H1 (cell line): ENCODE data around the gene MPZ. TPM values are rescaled to one million over a fixed set of nuclear protein-coding genes. Genes with fewer than 3 reads are reported as not detected.
A peak's percentile ranks its signal among the peaks of the same experiment; 100 is the strongest.

Experiments used
- CTCF ChIA-PET: fragments of 300-600 bp; sonication (Branson Sonifier 250); formaldehyde crosslinking; loops from one replicate; lab custom pipeline; 2021; ENCODE audit not compliant: partially characterized antibody; lab: Charles Lee
- POLR2A ChIA-PET: fragments of 300-600 bp; sonication (Branson Sonifier 250); formaldehyde crosslinking; loops from one replicate; lab custom pipeline; 2021; ENCODE audit warnings: inconsistent platforms; ENCODE audit not compliant: partially characterized antibody; lab: Charles Lee
- DNase-seq, 2 experiments: peaks; one replicate each; pipeline versions ENCODE4 v3.0.0 to v3.0.0-alpha.2; 2010 to 2022; ENCODE audit warnings: low spot score in 2 of 2, low read depth in 1 of 2, mixed read lengths in 1 of 2
- FAIRE-seq: peaks from 2 replicates; lab custom pipeline; 2011; peaks lifted over from hg19 to GRCh38; lab: Jason Lieb, UNC
- H2AFZ ChIP-seq: 2 replicates; pipeline ENCODE4 v1.8.1; 2012; ENCODE audit warnings: low read length, inconsistent platforms
- H2AK5ac ChIP-seq: 2 replicates; pipeline ENCODE4 v1.6.1; 2013; ENCODE audit warnings: low read depth, low read length
- H2BK120ac ChIP-seq: replicated peaks from 2 replicates; pipeline ENCODE3; 2013; ENCODE audit warnings: low read depth, low read length, inconsistent platforms
- H2BK12ac ChIP-seq: 2 replicates; pipeline ENCODE4 v1.6.1; 2013; ENCODE audit warnings: low read depth, low read length
- H2BK15ac ChIP-seq: 2 replicates; pipeline ENCODE4 v1.6.1; 2013; ENCODE audit warnings: low read length
- H2BK20ac ChIP-seq: 2 replicates; pipeline ENCODE4 v1.6.1; 2013; ENCODE audit warnings: low read length
- H2BK5ac ChIP-seq: 2 replicates; pipeline ENCODE4 v1.6.1; 2013; ENCODE audit warnings: low read depth, low read length
- H3K14ac ChIP-seq: 2 replicates; pipeline ENCODE4 v1.6.1; 2013; ENCODE audit warnings: inconsistent platforms; ENCODE audit not compliant: insufficient read length
- H3K18ac ChIP-seq: 2 replicates; pipeline ENCODE4 v1.6.1; 2013; ENCODE audit warnings: low read length; ENCODE audit errors: extremely low read depth
- H3K23ac ChIP-seq: 2 replicates; pipeline ENCODE4 v1.6.1; 2013; ENCODE audit warnings: inconsistent platforms; ENCODE audit not compliant: insufficient read length
- H3K23me2 ChIP-seq: 2 replicates; pipeline ENCODE4 v1.6.1; 2013; ENCODE audit warnings: low read depth, low read length
- H3K27ac ChIP-seq: 2 replicates; pipeline ENCODE4 v1.6.1; 2011; ENCODE audit warnings: low read depth, low read length, inconsistent platforms
- H3K27me3 ChIP-seq, 4 experiments: replicated peaks in 1 of 4; 1 replicate in 1 of 4; 2 replicates in 3 of 4; pipeline versions ENCODE4 v1.6.1 to v1.8.1; 2011 to 2013; ENCODE audit warnings: low read length in 3 of 4, mild to moderate bottlenecking in 3 of 4, inconsistent platforms in 2 of 4, mixed read lengths in 2 of 4, moderate library complexity in 1 of 4; ENCODE audit not compliant: control insufficient read depth in 3 of 4, insufficient read depth in 3 of 4; ENCODE audit errors: extremely low read depth in 1 of 4
- H3K36me3 ChIP-seq, 4 experiments: 2 replicates each; pipeline versions ENCODE4 v1.6.1 to v1.8.1; 2011 to 2013; ENCODE audit warnings: mild to moderate bottlenecking in 4 of 4, low read length in 3 of 4, moderate library complexity in 2 of 4, control low read depth in 1 of 4, inconsistent platforms in 1 of 4; ENCODE audit not compliant: insufficient read depth in 4 of 4, control insufficient read depth in 2 of 4
- H3K4ac ChIP-seq: replicated peaks from 2 replicates; pipeline ENCODE3; 2013; ENCODE audit warnings: low read length, low read depth, mixed read lengths, inconsistent platforms; ENCODE audit not compliant: insufficient read length
- H3K4me1 ChIP-seq, 4 experiments: replicated peaks in 1 of 4; 1 replicate in 1 of 4; 2 replicates in 3 of 4; pipeline versions ENCODE4 v1.6.1 to v1.8.1; 2011 to 2013; ENCODE audit warnings: low read length in 3 of 4, inconsistent platforms in 2 of 4, mixed read lengths in 1 of 4; ENCODE audit not compliant: insufficient read depth in 4 of 4, control insufficient read depth in 3 of 4
- H3K4me2 ChIP-seq, 2 experiments: 2 replicates each; pipeline versions ENCODE4 v1.6.1 to v1.8.1; 2011 to 2013; ENCODE audit warnings: low read depth in 2 of 2, low read length in 2 of 2, control low read depth in 1 of 2, inconsistent platforms in 1 of 2, mild to moderate bottlenecking in 1 of 2; ENCODE audit not compliant: insufficient read depth in 1 of 2
- H3K4me3 ChIP-seq, 4 experiments: fragments of 200-600, 300-600 bp in 1 of 4; sonication (generic), shearing (Covaris generic), sonication (Bioruptor Twin) in 1 of 4; 2 replicates each; pipeline versions ENCODE4 v1.5.1 to v1.8.1; 2011 to 2016; ENCODE audit warnings: low read length in 4 of 4, low read depth in 3 of 4, control low read depth in 2 of 4, inconsistent platforms in 2 of 4, mild to moderate bottlenecking in 2 of 4, mixed read lengths in 1 of 4, moderate library complexity in 1 of 4; ENCODE audit not compliant: insufficient read depth in 2 of 4; ENCODE audit errors: extremely low read depth in 1 of 4
- H3K56ac ChIP-seq: replicated peaks from 2 replicates; pipeline ENCODE3; 2013; ENCODE audit warnings: low read depth, mild to moderate bottlenecking, mixed read lengths, low read length, inconsistent platforms; ENCODE audit not compliant: insufficient read length
- H3K79me1 ChIP-seq: 2 replicates; pipeline ENCODE4 v1.6.1; 2013; ENCODE audit warnings: low read depth, low read length, control low read depth
- H3K79me2 ChIP-seq, 2 experiments: 2 replicates each; pipeline versions ENCODE4 v1.6.1 to v1.8.1; 2012 to 2013; ENCODE audit warnings: low read length in 2 of 2, mild to moderate bottlenecking in 2 of 2, inconsistent platforms in 1 of 2; ENCODE audit not compliant: insufficient read depth in 2 of 2, control insufficient read depth in 1 of 2
- H3K9ac ChIP-seq, 4 experiments: replicated peaks in 1 of 4; 1 replicate in 1 of 4; 2 replicates in 3 of 4; pipeline versions ENCODE4 v1.6.1 to v1.8.1; 2011 to 2013; ENCODE audit warnings: low read depth in 3 of 4, low read length in 3 of 4, control low read depth in 2 of 4, mild to moderate bottlenecking in 2 of 4, moderate library complexity in 2 of 4, inconsistent platforms in 1 of 4; ENCODE audit errors: extremely low read depth in 1 of 4
- H3K9me3 ChIP-seq, 2 experiments: 2 replicates each; pipeline versions ENCODE4 v1.6.1 to v1.8.1; 2012 to 2013; ENCODE audit warnings: mild to moderate bottlenecking in 2 of 2, moderate library complexity in 2 of 2, control low read depth in 1 of 2, inconsistent platforms in 1 of 2, low read depth in 1 of 2, low read length in 1 of 2, mixed read lengths in 1 of 2; ENCODE audit not compliant: insufficient read depth in 2 of 2
- H4K20me1 ChIP-seq, 2 experiments: replicated peaks in 1 of 2; 2 replicates each; pipeline versions ENCODE3 to v1.8.1; 2011 to 2013; ENCODE audit warnings: inconsistent platforms in 2 of 2, low read length in 2 of 2, mild to moderate bottlenecking in 1 of 2; ENCODE audit not compliant: insufficient read depth in 2 of 2, control insufficient read depth in 1 of 2
- H4K5ac ChIP-seq: 2 replicates; pipeline ENCODE4 v1.6.1; 2013; ENCODE audit warnings: low read length, low read depth, mixed read lengths, inconsistent platforms; ENCODE audit not compliant: insufficient read length
- H4K8ac ChIP-seq: 2 replicates; pipeline ENCODE4 v1.8.0; 2013; ENCODE audit warnings: mild to moderate bottlenecking, moderate library complexity, low read length, inconsistent platforms; ENCODE audit not compliant: insufficient read depth; ENCODE audit errors: extremely low read depth
- H4K91ac ChIP-seq: replicated peaks from 2 replicates; pipeline ENCODE3; 2013; ENCODE audit warnings: low read length, mixed read lengths, inconsistent platforms; ENCODE audit not compliant: insufficient read length
- ATF3 ChIP-seq: IDR thresholded peaks from 2 replicates; pipeline ENCODE4 v1.6.1; 2011; ENCODE audit warnings: low read depth, mild to moderate bottlenecking, low read length; ENCODE audit not compliant: insufficient read depth
- RXRA ChIP-seq: IDR thresholded peaks from 2 replicates; pipeline ENCODE4 v1.6.1; 2011; ENCODE audit warnings: low read depth, mild to moderate bottlenecking, low read length, moderate library complexity; ENCODE audit not compliant: insufficient read depth
- SP1 ChIP-seq: IDR thresholded peaks from 2 replicates; pipeline ENCODE4 v1.6.1; 2011; ENCODE audit warnings: low read depth, low read length
- YY1 ChIP-seq: IDR thresholded peaks from 2 replicates; pipeline ENCODE4 v1.6.1; 2011; ENCODE audit warnings: low read depth, mild to moderate bottlenecking, low read length
- WGBS, 2 experiments: shearing (Covaris generic) in 1 of 2; methylation state at CpG; one replicate each; pipeline versions ENCODE4 v1.1.6 to v1.1.7; 2013 to 2015; ENCODE audit warnings: low lambda C conversion rate in 2 of 2, mixed read lengths in 2 of 2, inconsistent platforms in 1 of 2, low coverage in 1 of 2, missing lambda C conversion rate in 1 of 2; ENCODE audit not compliant: insufficient replicate concordance in 2 of 2, insufficient coverage in 1 of 2, insufficient read length in 1 of 2; ENCODE audit errors: extremely low coverage in 1 of 2, missing lambda C conversion rate in 1 of 2; 5-methylcytosine and 5-hydroxymethylcytosine counted together
- polyA plus RNA-seq, 7 experiments: library from polyadenylated mRNA; depleted of rRNA in 3 of 7; stranded (reverse) in 5 of 7; unstranded in 2 of 7; fragments of >200 nt in 5 of 7; fragments of 200-250 nt in 2 of 7; gene quantifications; 1 replicate in 5 of 7; 2 replicates in 1 of 7; 4 replicates in 1 of 7; pipeline versions ENCODE4 v1.2.1 to v1.2.3, GENCODE V29; 2011 to 2013; ENCODE audit warnings: missing spikeins in 2 of 7, mixed read lengths in 2 of 7
- total RNA-seq: library from RNA; stranded (reverse); fragmentation: NEBNext Ultra II Directional; extraction: Animal tissue kit (Norgen Biotek cat#: 25700); gene quantifications from 2 replicates; pipeline ENCODE4 v1.2.1, GENCODE V29; 2021

Gene MPZ
- total and polyA plus RNA-seq, 2 of the 8 experiments (the other 6 are each of a cell fraction or from before 2014, with no cell fraction given) = 4.1 to 5.1 TPM

GRCh38 chr1:161259765-161260164, 50.0 kb downstream of the MPZ start:
- no peak overlapping the region for H3K9ac ChIP-seq
- H3K23ac ChIP-seq = no peak overlapping the region
- H4K20me1 ChIP-seq = no peaks in the 10 kb centered on the region
- no peak overlapping the region for H3K4ac ChIP-seq
- 84% methylated on average over 1 of the region's 1 CpG; no CpG with 5 or more reads in 1 of the 2 experiments for WGBS, 2 experiments
- no peak overlapping the region for H4K5ac ChIP-seq
- peaks cover 9% of the 10 kb centered on the region for H3K23me2 ChIP-seq
- peaks cover 11 to 12% of the 10 kb centered on the region in 2 experiments for H3K9me3 ChIP-seq
- no peak overlapping the region for H2BK20ac ChIP-seq
- H2BK12ac ChIP-seq = no peak overlapping the region
- TF ChIP-seq SP1 = no peak
- no peak for TF ChIP-seq RXRA
- TF ChIP-seq ATF3 = no peak
- no peak for TF ChIP-seq YY1
- H3K4me1 ChIP-seq = peaks cover 0 to 8% (median 3%) of the 10 kb centered on the region in 4 experiments; a peak in 3 of 7 replicates
- no peak overlapping the region for H4K8ac ChIP-seq
- H2AFZ ChIP-seq = no peak overlapping the region
- no peak overlapping the region for H3K56ac ChIP-seq
- peak overlapping the region in 1 of 2 experiments; percentile 94; a peak in 1 of 4 replicates for H3K4me2 ChIP-seq
- FAIRE-seq = no peak
- H2BK15ac ChIP-seq = no peak overlapping the region
- no peaks in the 10 kb centered on the region for H3K79me2 ChIP-seq
- no peak overlapping the region for H3K27ac ChIP-seq
- H2BK5ac ChIP-seq = no peak overlapping the region
- peaks cover 7 to 25% (median 22%) of the 10 kb centered on the region in 4 experiments for H3K27me3 ChIP-seq
- POLR2A ChIA-PET = interaction anchor here (0.7 to 3.6 kb wide), 6 partner anchors 11 to 54 kb away, joined by 3 to 23 read pairs (median 3); partner anchors contain the start of gene SDHC
- DNase-seq = no peak
- no peak overlapping the region; a peak in 1 of 8 replicates for H3K4me3 ChIP-seq
- CTCF ChIA-PET = interaction anchor here (0.7 to 5.8 kb wide), 11 partner anchors 9 to 63 kb away, joined by 3 to 67 read pairs (median 10); partner anchors contain the start of genes NDUFS2 and TOMM40L
- no peak overlapping the region for H3K14ac ChIP-seq
- H2AK5ac ChIP-seq = no peak overlapping the region
- H3K36me3 ChIP-seq = peaks cover 0 to 3% (median 0%) of the 10 kb centered on the region in 4 experiments; a peak in 1 of 8 replicates
- H3K79me1 ChIP-seq = no peaks in the 10 kb centered on the region
- no peak overlapping the region for H4K91ac ChIP-seq
- H2BK120ac ChIP-seq = no peak overlapping the region
- no peak overlapping the region for H3K18ac ChIP-seq
